Mesothelial cell of epicardium (in vitro differentiated cells): Measurements from ENCODE around the gene PITPNM3. TPM values are rescaled to one million over a fixed set of nuclear protein-coding genes. Genes with fewer than 3 reads are reported as not detected.
A peak's percentile ranks its signal among the peaks of the same experiment; 100 is the strongest.

Experiments
- DNase-seq, 2 experiments: peaks; one replicate each; pipeline ENCODE4 v3.0.0; 2021; ENCODE audit warnings: low spot score in 2 of 2; ENCODE audit not compliant: unreplicated experiment in 2 of 2
- H3K27ac Mint-ChIP-seq: 2 replicates; pipeline ENCODE4 v1.8.0; 2021; ENCODE audit warnings: mixed read lengths
- H3K27me3 Mint-ChIP-seq: 2 replicates; pipeline ENCODE4 v1.8.0; 2021; ENCODE audit warnings: low read depth, mixed read lengths
- H3K36me3 Mint-ChIP-seq: 2 replicates; pipeline ENCODE4 v1.8.0; 2021; ENCODE audit warnings: mixed read lengths
- H3K4me1 Mint-ChIP-seq: 2 replicates; pipeline ENCODE4 v1.8.0; 2021; ENCODE audit warnings: mixed read lengths
- H3K4me3 Mint-ChIP-seq: 2 replicates; pipeline ENCODE4 v1.8.0; 2021; ENCODE audit warnings: mild to moderate bottlenecking, moderate library complexity, mixed read lengths
- H3K9me3 Mint-ChIP-seq: 2 replicates; pipeline ENCODE4 v1.8.0; 2021; ENCODE audit warnings: mixed read lengths
- total RNA-seq: library from RNA; stranded (reverse); gene quantifications from 3 replicates; pipeline ENCODE4 v1.2.1, GENCODE V29; 2021
- TF ChIP-seq, protein P1 (sequence below): fragments of 200-600 bp; sonication (generic); IDR thresholded peaks from one replicate; pipeline ENCODE4 v1.5.0; 2021; ENCODE audit warnings: antibody characterized with exemption; ENCODE audit not compliant: unreplicated experiment

Gene PITPNM3
- total RNA-seq, 1 donor from 2014 or later: 2.3 TPM

DNA sequence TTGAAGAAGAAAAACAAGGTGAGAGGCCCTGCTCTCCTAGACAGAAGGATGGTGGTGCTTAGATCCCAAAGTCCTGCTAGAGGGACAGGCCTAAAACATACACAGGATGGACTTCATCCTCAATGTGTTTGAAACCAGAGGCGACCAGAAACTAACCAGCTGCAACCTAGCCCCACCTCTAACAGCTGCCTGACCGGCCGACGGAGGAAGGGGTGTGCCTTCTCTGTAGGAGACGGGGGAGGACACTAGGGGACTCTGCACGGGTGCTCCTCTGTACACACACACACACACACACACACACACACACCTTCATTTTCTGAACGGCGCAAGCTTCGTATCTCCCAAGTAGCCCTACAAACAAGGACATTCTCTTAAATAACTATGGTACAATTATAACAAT, 24.3 kb upstream of the PITPNM3 start:
- Mint-ChIP-seq H3K4me1 (peaks cover 27% of the 10 kb centered on the region), H3K27me3 (no peaks in the 10 kb centered on the region), H3K27ac (no peak overlapping the region), H3K9me3 (peaks cover 38% of the 10 kb centered on the region), H3K4me3 (no peak overlapping the region), H3K36me3 (peaks cover 63% of the 10 kb centered on the region)
- TF ChIP-seq, protein P1, sequence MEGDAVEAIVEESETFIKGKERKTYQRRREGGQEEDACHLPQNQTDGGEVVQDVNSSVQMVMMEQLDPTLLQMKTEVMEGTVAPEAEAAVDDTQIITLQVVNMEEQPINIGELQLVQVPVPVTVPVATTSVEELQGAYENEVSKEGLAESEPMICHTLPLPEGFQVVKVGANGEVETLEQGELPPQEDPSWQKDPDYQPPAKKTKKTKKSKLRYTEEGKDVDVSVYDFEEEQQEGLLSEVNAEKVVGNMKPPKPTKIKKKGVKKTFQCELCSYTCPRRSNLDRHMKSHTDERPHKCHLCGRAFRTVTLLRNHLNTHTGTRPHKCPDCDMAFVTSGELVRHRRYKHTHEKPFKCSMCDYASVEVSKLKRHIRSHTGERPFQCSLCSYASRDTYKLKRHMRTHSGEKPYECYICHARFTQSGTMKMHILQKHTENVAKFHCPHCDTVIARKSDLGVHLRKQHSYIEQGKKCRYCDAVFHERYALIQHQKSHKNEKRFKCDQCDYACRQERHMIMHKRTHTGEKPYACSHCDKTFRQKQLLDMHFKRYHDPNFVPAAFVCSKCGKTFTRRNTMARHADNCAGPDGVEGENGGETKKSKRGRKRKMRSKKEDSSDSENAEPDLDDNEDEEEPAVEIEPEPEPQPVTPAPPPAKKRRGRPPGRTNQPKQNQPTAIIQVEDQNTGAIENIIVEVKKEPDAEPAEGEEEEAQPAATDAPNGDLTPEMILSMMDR: no peak
- no peak for DNase-seq

DNA sequence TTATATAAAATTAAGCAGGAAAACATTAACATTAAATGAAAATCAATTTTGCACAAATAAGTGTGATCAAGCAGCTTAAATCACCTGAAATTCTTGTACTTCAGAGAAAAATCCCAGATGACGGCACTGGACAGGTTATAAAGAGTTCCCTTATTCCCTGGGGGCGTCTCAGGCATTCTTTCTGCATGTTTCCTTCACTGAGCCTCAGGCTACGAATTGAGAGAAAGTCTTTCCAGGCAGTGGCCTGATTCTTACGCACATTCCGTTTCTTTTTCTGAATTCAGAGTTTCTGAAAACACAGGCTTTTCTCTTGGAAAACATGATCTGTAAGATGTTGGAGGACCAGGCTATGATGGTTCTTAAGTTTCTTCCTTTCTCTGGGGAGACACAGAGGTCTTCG, 22.1 kb upstream of the PITPNM3 start:
- TF ChIP-seq, protein P1: no peak
- Mint-ChIP-seq H3K4me3 (no peak overlapping the region), H3K27ac (peak overlapping the region; percentile 95), H3K36me3 (peaks cover 41% of the 10 kb centered on the region), H3K9me3 (peaks cover 19% of the 10 kb centered on the region), H3K4me1 (peaks cover 33% of the 10 kb centered on the region), H3K27me3 (no peaks in the 10 kb centered on the region)
- no peak for DNase-seq

DNA sequence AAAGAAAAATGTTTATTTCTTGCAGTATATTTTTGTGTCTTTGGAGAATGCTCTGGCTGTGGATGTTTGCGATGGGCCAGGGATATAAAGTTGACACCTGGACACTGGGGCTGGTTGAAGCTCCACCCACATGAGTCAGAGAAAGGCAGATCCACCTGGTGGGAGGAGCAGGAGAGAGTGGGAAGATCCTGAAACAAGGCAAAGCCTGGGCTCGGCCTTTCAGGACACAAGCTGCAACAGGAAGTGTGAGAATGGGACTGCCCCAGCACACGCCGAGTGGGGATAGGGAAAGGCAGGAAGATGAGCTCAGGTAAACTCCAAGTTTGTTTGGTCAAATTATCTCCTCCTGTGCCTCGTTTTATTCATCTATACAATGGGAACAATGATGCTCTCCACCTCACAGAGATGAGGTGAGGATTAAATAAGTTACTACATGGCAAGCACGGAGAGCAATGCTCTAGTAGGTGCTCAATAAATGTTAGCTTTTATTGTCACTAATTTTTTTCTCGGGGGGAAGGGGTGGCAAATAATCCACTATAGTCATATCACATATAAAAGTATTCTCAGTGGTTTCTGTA, 21.4 kb upstream of the PITPNM3 start:
- TF ChIP-seq, protein P1: no peak
- Mint-ChIP-seq H3K4me1 (peaks cover 33% of the 10 kb centered on the region), H3K27ac (peak overlapping the region; percentile 95), H3K9me3 (peaks cover 12% of the 10 kb centered on the region), H3K27me3 (no peaks in the 10 kb centered on the region), H3K36me3 (peaks cover 34% of the 10 kb centered on the region), H3K4me3 (no peak overlapping the region)
- no peak for DNase-seq

DNA sequence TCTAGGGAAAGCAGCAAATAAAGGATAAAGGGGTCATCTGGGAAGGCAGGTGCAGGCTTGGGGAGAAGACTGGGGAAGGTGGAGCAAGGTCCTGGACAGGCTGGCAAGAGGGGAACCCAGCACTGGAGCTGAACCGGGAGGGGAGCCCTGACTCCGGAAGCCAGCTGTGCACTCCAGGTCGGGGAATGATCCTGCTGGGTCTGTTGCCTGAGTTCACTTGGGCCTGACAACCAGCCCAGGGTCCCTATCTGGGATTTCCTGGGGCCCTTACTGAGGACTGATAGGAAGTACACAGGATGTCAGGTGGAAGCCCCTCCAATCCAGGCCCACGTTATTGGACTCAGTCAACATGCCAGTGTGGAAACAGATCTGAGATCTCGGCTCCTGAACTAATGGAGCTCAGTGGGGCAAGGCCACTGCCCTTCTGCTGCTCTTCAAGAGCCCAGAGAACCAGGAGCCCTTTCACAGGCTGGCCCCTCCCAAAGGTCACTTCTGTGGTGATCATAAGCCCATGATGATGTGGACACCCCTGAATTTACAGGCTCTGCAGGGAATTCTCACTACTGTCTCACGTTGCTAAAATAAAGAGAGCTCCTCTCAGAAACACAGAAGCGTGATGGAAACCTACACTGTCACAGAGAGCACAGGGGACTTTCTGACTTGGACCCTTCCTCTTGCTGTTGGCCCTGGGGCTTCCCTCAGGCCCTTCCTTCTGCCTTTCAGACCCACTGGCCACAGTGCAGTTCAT, 19.9 kb upstream of the PITPNM3 start:
- Mint-ChIP-seq H3K36me3 (peaks cover 21% of the 10 kb centered on the region), H3K27ac (peak overlapping the region; percentile 41), H3K9me3 (no peaks in the 10 kb centered on the region), H3K4me1 (peaks cover 41% of the 10 kb centered on the region), H3K4me3 (no peak overlapping the region), H3K27me3 (no peaks in the 10 kb centered on the region)
- TF ChIP-seq, protein P1: no peak
- no peak for DNase-seq

DNA sequence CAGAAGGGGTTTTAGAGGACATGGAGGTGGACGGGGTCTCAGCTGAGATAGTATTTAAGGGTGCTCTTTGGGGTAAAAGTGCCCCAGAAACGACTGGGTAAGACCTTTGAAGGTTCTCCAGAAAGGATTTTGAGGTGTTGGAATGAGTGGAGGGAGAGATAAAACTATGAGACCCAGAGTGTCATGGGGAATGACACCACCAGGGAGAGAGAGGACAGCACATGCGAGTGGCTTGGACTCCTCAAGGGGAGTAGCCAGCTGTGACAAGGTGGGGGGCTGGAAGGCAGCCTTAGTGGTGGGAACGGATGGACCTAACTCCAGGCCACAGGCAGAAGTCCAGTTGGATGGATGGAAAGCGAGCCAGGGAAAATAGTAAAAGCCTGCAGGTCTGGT, 19.2 kb upstream of the PITPNM3 start:
- Mint-ChIP-seq H3K9me3 (no peaks in the 10 kb centered on the region), H3K27ac (no peak overlapping the region), H3K27me3 (no peaks in the 10 kb centered on the region), H3K36me3 (peaks cover 16% of the 10 kb centered on the region), H3K4me3 (no peak overlapping the region), H3K4me1 (peaks cover 47% of the 10 kb centered on the region)
- TF ChIP-seq, protein P1: no peak
- DNase-seq: no peak
